PC-9 (cell line): ENCODE data around the gene DUS3L.

Experiments used
- CTCF ChIP-seq: fragments of 200-600 bp; sonication (generic); conservative IDR thresholded peaks from 2 replicates; pipeline ENCODE4 v1.6.1; 2017; ENCODE audit warnings: mixed run types, antibody characterized with exemption, mild to moderate bottlenecking, moderate library complexity
- EZH2 ChIP-seq: fragments of 200-600 bp; sonication (generic); IDR thresholded peaks from 2 replicates; pipeline ENCODE4 v1.8.0; 2017; ENCODE audit warnings: antibody characterized with exemption, low read depth

- TF ChIP-seq CTCF: no peak
- no peak for TF ChIP-seq EZH2
These were observed 18.1 kb upstream of the DUS3L start for GRCh38 chr19:5809053-5809452.
